SK-N-SH treated with all-trans-retinoic acid at 6 μM for 48 hours (cell line): ENCODE results near the gene PRSS48.

Source experiments
- CREB5 ChIP-seq: fragments of 250-450 bp; sonication (Bioruptor Pico); IDR thresholded peaks from 2 replicates; pipeline ENCODE4 v1.5.1; 2020; ENCODE audit warnings: low read depth, mild to moderate bottlenecking, moderate library complexity
- GLIS3 ChIP-seq: fragments of 250-450 bp; sonication (Bioruptor Pico); IDR thresholded peaks from 2 replicates; pipeline ENCODE4 v1.5.0; 2020; ENCODE audit warnings: mild to moderate bottlenecking, moderate library complexity
- SNAI2 ChIP-seq: fragments of 250-450 bp; sonication (Bioruptor Pico); IDR thresholded peaks from 2 replicates; pipeline ENCODE4 v1.5.0; 2020; ENCODE audit warnings: mild to moderate bottlenecking, moderate library complexity
- TSHZ2 ChIP-seq: fragments of 250-450 bp; sonication (Bioruptor Pico); IDR thresholded peaks from 2 replicates; pipeline ENCODE4 v1.5.0; 2020; ENCODE audit warnings: mild to moderate bottlenecking, moderate library complexity
- ZC3H10 ChIP-seq: fragments of 250-450 bp; sonication (Bioruptor Pico); IDR thresholded peaks from 2 replicates; pipeline ENCODE4 v1.5.1; 2021; ENCODE audit warnings: mild to moderate bottlenecking, moderate library complexity
- ZNF8 ChIP-seq: fragments of 450-650 bp; formaldehyde crosslinking; IDR thresholded peaks from 2 replicates; pipeline ENCODE4 v1.5.0; 2020; ENCODE audit warnings: mild to moderate bottlenecking, moderate library complexity

GRCh38 chr4:151322570-151322969 is 45.6 kb downstream of the PRSS48 start:
- TF ChIP-seq GLIS3 (CRISPR knock-in tag) (no peak), ZNF8 (CRISPR knock-in tag) (no peak), TSHZ2 (CRISPR knock-in tag) (no peak), CREB5 (CRISPR knock-in tag) (no peak), ZC3H10 (CRISPR knock-in tag) (no peak), SNAI2 (CRISPR knock-in tag) (no peak)
